ENCODE results near the gene AIFM3. TPM values are rescaled to one million over a fixed set of nuclear protein-coding genes. Genes with fewer than 3 reads are reported as not detected.
A peak's percentile ranks its signal among the peaks of the same experiment; 100 is the strongest.

Gene AIFM3
- total RNA-seq, 3 donors from 2014 or later: 1.6 to 3.3 (median 2.2) TPM

DNA sequence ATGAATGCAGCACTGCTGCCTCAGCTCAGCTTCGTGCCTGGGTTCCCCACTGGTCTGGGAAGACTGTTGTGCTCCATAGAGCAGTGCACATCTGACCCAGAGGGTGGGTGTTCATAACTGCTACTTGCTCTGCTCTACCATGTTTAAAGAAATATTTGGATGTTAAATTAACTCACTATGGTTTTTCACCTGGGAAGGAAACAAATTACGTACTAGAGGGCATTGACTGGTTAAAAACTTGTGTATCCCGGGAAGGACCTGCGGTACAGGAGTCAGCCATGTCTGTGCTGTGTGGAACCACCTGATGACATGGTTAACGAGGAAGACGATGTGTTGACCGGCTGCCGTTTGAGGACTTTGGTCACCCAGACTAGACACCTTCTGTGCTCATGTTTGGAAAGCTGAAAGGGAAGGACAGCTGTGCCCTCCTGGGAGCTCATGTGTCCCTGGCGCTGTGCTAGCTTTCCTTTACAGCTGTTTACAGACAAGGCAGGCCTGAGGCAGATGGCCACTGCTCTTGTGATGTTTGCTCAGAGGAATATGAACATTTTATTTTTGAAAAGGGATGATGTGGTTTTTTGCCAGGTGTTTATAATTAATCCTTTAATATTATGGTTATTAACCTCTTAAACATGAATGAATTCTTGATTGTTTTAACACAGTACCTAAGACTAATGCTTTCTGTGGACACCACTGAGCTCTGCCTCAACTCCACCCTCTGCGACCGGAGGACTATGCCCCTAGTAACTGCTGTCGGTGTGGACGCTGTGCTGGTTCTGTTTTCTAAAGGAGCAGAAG, 14.3 kb upstream of the AIFM3 start:
- H3K4me3 ChIP-seq: no peak overlapping the region
- no peak for DNase-seq (ENCODE audit: low spot score in 2 of 2)
- no peaks in the 10 kb centered on the region for H3K4me1 ChIP-seq
- TF ChIP-seq POLR2A (IDR thresholded peaks at IDR 0.05) (no peak), POLR2AphosphoS5 (IDR thresholded peaks at IDR 0.05) (no peak)
- TF ChIP-seq, protein P1, sequence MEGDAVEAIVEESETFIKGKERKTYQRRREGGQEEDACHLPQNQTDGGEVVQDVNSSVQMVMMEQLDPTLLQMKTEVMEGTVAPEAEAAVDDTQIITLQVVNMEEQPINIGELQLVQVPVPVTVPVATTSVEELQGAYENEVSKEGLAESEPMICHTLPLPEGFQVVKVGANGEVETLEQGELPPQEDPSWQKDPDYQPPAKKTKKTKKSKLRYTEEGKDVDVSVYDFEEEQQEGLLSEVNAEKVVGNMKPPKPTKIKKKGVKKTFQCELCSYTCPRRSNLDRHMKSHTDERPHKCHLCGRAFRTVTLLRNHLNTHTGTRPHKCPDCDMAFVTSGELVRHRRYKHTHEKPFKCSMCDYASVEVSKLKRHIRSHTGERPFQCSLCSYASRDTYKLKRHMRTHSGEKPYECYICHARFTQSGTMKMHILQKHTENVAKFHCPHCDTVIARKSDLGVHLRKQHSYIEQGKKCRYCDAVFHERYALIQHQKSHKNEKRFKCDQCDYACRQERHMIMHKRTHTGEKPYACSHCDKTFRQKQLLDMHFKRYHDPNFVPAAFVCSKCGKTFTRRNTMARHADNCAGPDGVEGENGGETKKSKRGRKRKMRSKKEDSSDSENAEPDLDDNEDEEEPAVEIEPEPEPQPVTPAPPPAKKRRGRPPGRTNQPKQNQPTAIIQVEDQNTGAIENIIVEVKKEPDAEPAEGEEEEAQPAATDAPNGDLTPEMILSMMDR (IDR thresholded peaks at IDR 0.05): no peak
- H3K27me3 ChIP-seq: no peaks in the 10 kb centered on the region
- H3K27ac ChIP-seq: peak overlapping the region in 1 of 2 donors; percentile 67
- no peaks in the 10 kb centered on the region for H3K36me3 ChIP-seq
- intact Hi-C loops (cut with DNase I; ENCODE audit: low total_unique reads): no loop called here
- H3K9me3 ChIP-seq: no peaks in the 10 kb centered on the region

DNA sequence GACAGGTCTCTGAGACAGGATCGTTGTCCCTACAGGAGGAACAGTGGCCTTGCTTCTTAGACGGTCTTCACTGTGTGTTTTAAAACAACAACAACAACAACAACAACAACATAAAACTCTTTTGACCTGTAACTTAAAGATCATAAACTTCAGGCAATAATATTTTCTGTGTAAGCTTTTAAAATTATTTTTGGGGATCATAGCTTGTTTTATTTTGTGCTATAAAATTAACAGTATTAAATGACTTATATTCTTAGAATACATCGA, 13.8 kb upstream of the AIFM3 start:
- H3K27me3 ChIP-seq: no peaks in the 10 kb centered on the region
- H3K4me1 ChIP-seq: no peaks in the 10 kb centered on the region
- peak overlapping the region in 1 of 2 donors; percentile 67 for H3K27ac ChIP-seq
- no peaks in the 10 kb centered on the region for H3K9me3 ChIP-seq
- H3K36me3 ChIP-seq: no peaks in the 10 kb centered on the region
- DNase-seq (ENCODE audit: low spot score in 2 of 2): no peak
- no peak overlapping the region for H3K4me3 ChIP-seq
- intact Hi-C loops (cut with DNase I; ENCODE audit: low total_unique reads): no loop called here
- TF ChIP-seq POLR2AphosphoS5 (IDR thresholded peaks at IDR 0.05) (no peak), POLR2A (IDR thresholded peaks at IDR 0.05) (no peak)
- TF ChIP-seq, protein P1 (IDR thresholded peaks at IDR 0.05): no peak

DNA sequence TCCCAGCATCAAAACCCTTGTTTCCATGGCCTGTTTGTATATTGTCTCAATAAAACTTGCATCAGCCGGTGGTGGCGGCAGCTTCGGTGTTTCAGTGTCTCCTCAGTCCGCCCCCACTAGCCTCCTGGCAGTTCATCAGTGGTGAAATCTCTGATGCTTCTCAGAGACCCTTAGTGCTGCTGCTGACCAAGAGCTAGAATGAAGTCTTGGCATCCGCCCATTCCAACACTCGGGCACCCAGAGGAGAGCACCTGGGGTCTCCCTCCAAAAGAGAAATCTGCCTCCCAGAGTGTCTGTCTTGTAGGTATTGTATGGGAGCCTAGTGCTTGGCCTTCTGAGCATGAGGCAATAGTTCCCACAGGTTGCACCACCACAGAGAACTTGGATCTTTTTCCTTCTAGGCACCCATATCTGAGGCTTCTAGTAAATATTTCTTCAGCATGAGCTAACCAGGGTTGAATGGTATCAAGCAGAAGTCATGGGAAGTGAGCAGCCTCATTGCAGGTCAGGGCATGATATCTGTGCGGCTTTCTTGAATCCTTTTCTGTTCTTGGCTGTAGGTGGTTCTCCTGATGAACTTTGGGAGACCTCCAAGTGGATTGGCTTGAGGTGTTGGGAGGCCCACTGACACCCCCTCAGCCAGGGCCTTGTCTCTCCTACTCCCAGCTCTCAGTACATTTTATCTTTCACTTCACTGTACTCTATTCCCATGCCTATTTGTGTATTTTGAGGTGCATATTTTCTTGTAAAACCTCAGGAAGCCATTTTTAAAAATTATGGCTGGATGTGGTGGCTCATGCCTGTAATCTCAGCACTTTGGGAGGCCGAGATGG, 13.2 kb upstream of the AIFM3 start:
- TF ChIP-seq, protein P1 (IDR thresholded peaks at IDR 0.05): no peak
- peak in 2 of 3 donors; percentile 19 to 45 for TF ChIP-seq POLR2AphosphoS5 (IDR thresholded peaks at IDR 0.05)
- no peaks in the 10 kb centered on the region for H3K9me3 ChIP-seq
- H3K4me1 ChIP-seq: no peaks in the 10 kb centered on the region
- no peak overlapping the region for H3K4me3 ChIP-seq
- H3K27me3 ChIP-seq: no peaks in the 10 kb centered on the region
- intact Hi-C loops (cut with DNase I; ENCODE audit: low total_unique reads): no loop called here
- H3K36me3 ChIP-seq: no peaks in the 10 kb centered on the region
- peak in 1 of 2 donors; percentile 80 for DNase-seq (ENCODE audit: low spot score in 2 of 2)
- peak overlapping the region; percentile 62 to 67 for H3K27ac ChIP-seq

DNA sequence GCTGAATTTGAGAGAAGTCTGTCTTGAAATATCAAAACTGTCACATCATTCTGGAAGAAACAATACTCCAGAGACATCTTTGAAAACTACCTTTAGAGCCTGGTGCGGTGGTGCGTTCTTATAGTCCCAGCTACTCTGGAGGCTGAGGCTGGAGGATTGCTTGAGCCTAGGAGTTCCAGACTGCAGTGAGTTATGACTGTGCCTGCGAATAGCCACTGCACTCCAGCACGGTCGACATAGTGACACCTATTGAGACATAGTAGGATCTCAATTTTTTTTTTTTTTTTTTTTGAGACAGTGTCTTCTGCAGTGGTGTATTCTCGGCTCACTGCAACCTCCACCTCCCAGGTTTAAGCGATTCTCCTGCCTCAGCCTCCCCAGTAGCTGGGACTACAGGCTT, 11.5 kb upstream of the AIFM3 start:
- no peaks in the 10 kb centered on the region for H3K9me3 ChIP-seq
- no peak overlapping the region for H3K4me3 ChIP-seq
- H3K27ac ChIP-seq: no peak overlapping the region
- no peaks in the 10 kb centered on the region for H3K36me3 ChIP-seq
- TF ChIP-seq POLR2A (IDR thresholded peaks at IDR 0.05) (no peak), POLR2AphosphoS5 (IDR thresholded peaks at IDR 0.05) (no peak)
- TF ChIP-seq, protein P1 (IDR thresholded peaks at IDR 0.05): no peak
- H3K27me3 ChIP-seq: no peaks in the 10 kb centered on the region
- DNase-seq (ENCODE audit: low spot score in 2 of 2): no peak
- intact Hi-C loops (cut with DNase I; ENCODE audit: low total_unique reads): no loop called here
- H3K4me1 ChIP-seq: no peaks in the 10 kb centered on the region
